Tibial artery (tissue), 4 donors: Measurements from ENCODE around the gene LTC4S.
"Not testable (repeated sequence)": the region's sequence is repeated elsewhere in the genome, so short reads cannot be mapped to it uniquely, and the experiment has no call there.

ENCODE experiments used
- DNase-seq, 2 donors: peaks; one replicate each; pipeline ENCODE4 v3.0.0-alpha.2; 2019
- H3K27ac ChIP-seq, 2 donors: fragments of 200-600 bp; sonication (generic) in 1 of 2; 1 replicate in 1 of 2; 2 replicates in 1 of 2; pipeline ENCODE4 v1.5.1; 2018 to 2019; ENCODE audit warnings: mild to moderate bottlenecking in 1 of 2
- H3K27me3 ChIP-seq, 2 donors: fragments of 200-600 bp; sonication (generic) in 1 of 2; one replicate each; pipeline versions ENCODE4 v1.5.1 to v1.6.0; 2016 to 2019
- H3K36me3 ChIP-seq, 3 donors: fragments of 200-600 bp; sonication (generic) in 2 of 3; one replicate each; pipeline ENCODE4 v1.5.1; 2016 to 2019; ENCODE audit warnings: mild to moderate bottlenecking in 2 of 3
- H3K4me1 ChIP-seq, 4 donors: fragments of 200-600 bp; sonication (generic) in 2 of 4; 1 replicate in 3 of 4; 2 replicates in 1 of 4; pipeline ENCODE4 v1.5.1; 2016 to 2019
- H3K4me3 ChIP-seq, 2 donors: fragments of 200-600 bp; sonication (generic) in 1 of 2; 1 replicate in 1 of 2; 2 replicates in 1 of 2; pipeline ENCODE4 v1.5.1; 2018 to 2019; ENCODE audit warnings: mild to moderate bottlenecking in 2 of 2
- H3K9me3 ChIP-seq, 3 donors: fragments of 200-600 bp; sonication (generic) in 1 of 3; one replicate each; pipeline ENCODE4 v1.5.1; 2016 to 2019
- CTCF ChIP-seq, 2 experiments: fragments of 200-600 bp in 1 of 2; fragments of 450-650 bp in 1 of 2; IDR thresholded peaks; one replicate each; pipeline ENCODE4 v1.5.1; 2017 to 2019; ENCODE audit warnings: antibody characterized with exemption in 2 of 2, mild to moderate bottlenecking in 1 of 2, moderate library complexity in 1 of 2
- intact Hi-C: fragments of 100-400 bp; cut with DNase I; formaldehyde crosslinking; loops from one replicate; pipeline ENCODE4 v1.15.0; 2023; ENCODE audit warnings: low total_unique reads

Gene LTC4S

GRCh38 chr5:179833709-179834070 is 39.9 kb downstream of the LTC4S start:
- Histone ChIP-seq H3K4me3 (no peak overlapping the region), H3K9me3 (no peaks in the 10 kb centered on the region), H3K36me3 (peaks cover 89 to 97% (median 90%) of the 10 kb centered on the region in 3 donors), H3K27ac (peak overlapping the region in 1 of 2 donors; percentile 16), H3K27me3 (no peaks in the 10 kb centered on the region), H3K4me1 (peaks cover 0 to 12% (median 5%) of the 10 kb centered on the region in 4 donors)
- no peak for DNase-seq
- no peak for TF ChIP-seq CTCF (IDR thresholded peaks at IDR 0.05)
- intact Hi-C loops, result no loop called here

DNA sequence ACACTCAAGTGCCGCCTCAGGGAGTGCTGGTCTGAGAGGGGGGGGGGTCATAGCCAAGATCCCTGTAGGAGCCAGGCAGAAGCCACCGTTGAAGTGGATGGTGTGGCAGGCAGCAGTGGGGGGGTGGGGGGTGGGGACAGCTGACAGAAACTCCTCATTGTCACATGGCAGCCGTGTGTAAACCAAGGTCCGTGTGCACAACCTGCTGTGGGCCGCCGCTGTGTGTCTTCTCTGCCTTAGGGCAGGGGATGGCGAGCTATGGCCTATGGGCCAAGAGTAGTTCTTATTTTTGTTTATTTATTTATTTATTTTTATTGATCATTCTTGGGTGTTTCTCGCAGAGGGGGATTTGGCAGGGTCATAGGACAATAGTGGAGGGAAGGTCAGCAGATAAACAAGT is 40.3 kb downstream of the LTC4S start:
- peaks cover 85 to 96% (median 86%) of the 10 kb centered on the region in 3 donors for H3K36me3 ChIP-seq
- H3K4me3 ChIP-seq, result no peak overlapping the region
- H3K27me3 ChIP-seq, result no peaks in the 10 kb centered on the region
- DNase-seq, result no peak
- intact Hi-C loops, result no loop called here
- no peak for TF ChIP-seq CTCF (IDR thresholded peaks at IDR 0.05)
- no peaks in the 10 kb centered on the region for H3K9me3 ChIP-seq
- no peak overlapping the region for H3K27ac ChIP-seq
- H3K4me1 ChIP-seq, result peaks cover 0 to 8% (median 3%) of the 10 kb centered on the region in 4 donors

DNA sequence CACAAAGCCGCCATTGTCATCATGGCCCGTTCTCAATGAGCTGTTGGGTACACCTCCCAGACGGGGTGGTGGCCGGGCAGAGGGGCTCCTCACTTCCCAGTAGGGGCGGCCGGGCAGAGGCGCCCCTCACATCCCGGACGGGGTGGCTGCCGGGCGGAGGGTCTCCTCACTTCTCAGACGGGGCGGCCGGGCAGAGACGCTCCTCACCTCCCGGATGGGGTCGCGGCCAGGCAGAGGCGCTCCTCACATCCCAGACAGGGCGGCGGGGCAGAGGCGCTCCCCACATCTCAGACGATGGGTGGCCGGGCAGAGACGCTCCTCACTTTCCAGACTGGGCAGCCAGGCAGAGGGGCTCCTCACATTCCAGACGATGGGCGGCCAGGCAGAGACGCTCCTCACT is 41.1 kb downstream of the LTC4S start:
- H3K27ac ChIP-seq, H3K9me3 ChIP-seq, DNase-seq, H3K27me3 ChIP-seq, H3K4me3 ChIP-seq, intact Hi-C loops, H3K4me1 ChIP-seq: not testable (repeated sequence)
- H3K36me3 ChIP-seq, result peaks cover 77 to 96% (median 86%) of the 10 kb centered on the region in 3 donors

DNA sequence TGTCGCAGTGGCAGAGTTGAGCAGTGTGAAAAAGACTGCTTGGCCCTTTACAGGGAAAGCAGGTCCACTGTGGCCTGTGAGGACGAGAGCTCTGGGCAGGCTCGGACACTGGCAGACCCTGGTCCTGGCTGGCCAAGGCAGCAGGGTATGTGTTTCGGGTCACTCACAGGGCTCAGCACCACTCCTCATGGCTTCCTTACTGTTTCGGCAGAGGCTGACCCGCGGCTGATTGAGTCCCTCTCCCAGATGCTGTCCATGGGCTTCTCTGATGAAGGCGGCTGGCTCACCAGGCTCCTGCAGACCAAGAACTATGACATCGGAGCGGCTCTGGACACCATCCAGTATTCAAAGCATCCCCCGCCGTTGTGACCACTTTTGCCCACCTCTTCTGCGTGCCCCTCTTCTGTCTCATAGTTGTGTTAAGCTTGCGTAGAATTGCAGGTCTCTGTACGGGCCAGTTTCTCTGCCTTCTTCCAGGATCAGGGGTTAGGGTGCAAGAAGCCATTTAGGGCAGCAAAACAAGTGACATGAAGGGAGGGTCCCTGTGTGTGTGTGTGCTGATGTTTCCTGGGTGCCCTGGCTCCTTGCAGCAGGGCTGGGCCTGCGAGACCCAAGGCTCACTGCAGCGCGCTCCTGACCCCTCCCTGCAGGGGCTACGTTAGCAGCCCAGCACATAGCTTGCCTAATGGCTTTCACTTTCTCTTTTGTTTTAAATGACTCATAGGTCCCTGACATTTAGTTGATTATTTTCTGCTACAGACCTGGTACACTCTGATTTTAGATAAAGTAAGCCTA is 42.6 kb downstream of the LTC4S start:
- Histone ChIP-seq H3K4me1 (peaks cover 0 to 6% (median 0%) of the 10 kb centered on the region in 4 donors), H3K4me3 (no peak overlapping the region), H3K27ac (no peak overlapping the region), H3K36me3 (peaks cover 71 to 96% (median 84%) of the 10 kb centered on the region in 3 donors), H3K9me3 (no peaks in the 10 kb centered on the region), H3K27me3 (no peaks in the 10 kb centered on the region)
- no peak for TF ChIP-seq CTCF (IDR thresholded peaks at IDR 0.05)
- DNase-seq, result no peak
- intact Hi-C loops, result no loop called here

DNA sequence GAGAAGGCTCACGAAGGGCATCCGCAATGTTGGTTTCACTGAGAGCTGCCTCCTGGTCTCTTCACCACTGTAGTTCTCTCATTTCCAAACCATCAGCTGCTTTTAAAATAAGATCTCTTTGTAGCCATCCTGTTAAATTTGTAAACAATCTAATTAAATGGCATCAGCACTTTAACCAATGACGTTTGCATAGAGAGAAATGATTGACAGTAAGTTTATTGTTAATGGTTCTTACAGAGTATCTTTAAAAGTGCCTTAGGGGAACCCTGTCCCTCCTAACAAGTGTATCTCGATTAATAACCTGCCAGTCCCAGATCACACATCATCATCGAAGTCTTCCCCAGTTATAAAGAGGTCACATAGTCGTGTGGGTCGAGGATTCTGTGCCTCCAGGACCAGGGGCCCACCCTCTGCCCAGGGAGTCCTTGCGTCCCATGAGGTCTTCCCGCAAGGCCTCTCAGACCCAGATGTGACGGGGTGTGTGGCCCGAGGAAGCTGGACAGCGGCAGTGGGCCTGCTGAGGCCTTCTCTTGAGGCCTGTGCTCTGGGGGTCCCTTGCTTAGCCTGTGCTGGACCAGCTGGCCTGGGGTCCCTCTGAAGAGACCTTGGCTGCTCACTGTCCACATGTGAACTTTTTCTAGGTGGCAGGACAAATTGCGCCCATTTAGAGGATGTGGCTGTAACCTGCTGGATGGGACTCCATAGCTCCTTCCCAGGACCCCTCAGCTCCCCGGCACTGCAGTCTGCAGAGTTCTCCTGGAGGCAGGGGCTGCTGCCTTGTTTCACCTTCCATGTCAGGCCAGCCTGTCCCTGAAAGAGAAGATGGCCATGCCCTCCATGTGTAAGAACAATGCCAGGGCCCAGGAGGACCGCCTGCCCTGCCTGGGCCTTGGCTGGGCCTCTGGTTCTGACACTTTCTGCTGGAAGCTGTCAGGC is 43.6 kb downstream of the LTC4S start:
- H3K36me3 ChIP-seq, result peaks cover 67 to 96% (median 83%) of the 10 kb centered on the region in 3 donors
- no peaks in the 10 kb centered on the region for H3K9me3 ChIP-seq
- intact Hi-C loops, result no loop called here
- H3K4me1 ChIP-seq, result peaks cover 0 to 6% (median 0%) of the 10 kb centered on the region in 4 donors
- H3K27ac ChIP-seq, result no peak overlapping the region
- DNase-seq, result no peak
- H3K27me3 ChIP-seq, result no peaks in the 10 kb centered on the region
- no peak overlapping the region for H3K4me3 ChIP-seq
- no peak for TF ChIP-seq CTCF (IDR thresholded peaks at IDR 0.05)
